ENCODE results near the gene SNX33. TPM values are rescaled to one million over a fixed set of nuclear protein-coding genes. Genes with fewer than 3 reads are reported as not detected.
A peak's percentile ranks its signal among the peaks of the same experiment; 100 is the strongest.

SNX33 gene
- total RNA-seq, 1 experiment from 2014 or later: 8.3 TPM

- H3K9me3 ChIP-seq (ENCODE audit: control insufficient read depth in 1 of 2, insufficient read depth in 1 of 2, low read depth in 1 of 2, low read length in 2 of 2): no peaks in the 10 kb centered on the region
- ATAC-seq (no peak), DNase-seq (ENCODE audit: low read depth, low spot score) (no peak)
- no peaks in the 10 kb centered on the region for H3K36me3 ChIP-seq (ENCODE audit: control insufficient read depth in 1 of 2, insufficient read depth in 2 of 2, low read length in 2 of 2)
- ChIA-PET RAD21 (ENCODE audit: low non-redundant PET in 1 of 2, low total read pairs in 2 of 2, uncharacterized antibody in 2 of 2, unreplicated experiment in 2 of 2) (interaction anchor here in 1 of 2 experiments (1.3 to 2.0 kb wide), 2 partner anchors 117 to 317 kb away, joined by 3 to 8 read pairs; no protein-coding TSS in a partner anchor), CTCF (interaction anchor here (1.1 to 1.2 kb wide), 3 partner anchors 10 to 317 kb away, joined by 3 to 9 read pairs (median 3); partner anchors contain the start of genes MAN2C1 and SIN3A), POLR2A (no interaction called here)
- H4K20me1 ChIP-seq (ENCODE audit: insufficient read depth): no peaks in the 10 kb centered on the region
- H3K9ac ChIP-seq (ENCODE audit: low read length): no peak overlapping the region
- H3K9me2 ChIP-seq (ENCODE audit: insufficient read depth): no peaks in the 10 kb centered on the region
- H3K4me3 ChIP-seq (replicated peaks in 1 of 2; ENCODE audit: low read depth in 1 of 2, low read length in 2 of 2): no peak overlapping the region
- no peaks in the 10 kb centered on the region for H3K79me2 ChIP-seq (ENCODE audit: insufficient read depth, low read length)
- H3K4me1 ChIP-seq (ENCODE audit: control insufficient read depth in 1 of 2, insufficient read depth in 2 of 2, low read length in 2 of 2): no peaks in the 10 kb centered on the region; a peak in 1 of 4 replicates
- TF ChIP-seq POLR2A (IDR thresholded peaks at IDR 0.05; ENCODE audit: borderline replicate concordance, extremely low read depth, insufficient read depth, insufficient read length) (no peak), SIN3A (IDR thresholded peaks at IDR 0.05; ENCODE audit: low read depth) (no peak), CBX3 (IDR thresholded peaks at IDR 0.05; ENCODE audit: low read depth) (no peak), RAD21 (IDR thresholded peaks at IDR 0.05; ENCODE audit: low read depth) (peak; percentile 20; the same call in 1 of the 2 replicates)
- H3K27me3 ChIP-seq (ENCODE audit: insufficient read depth, low read length): no peaks in the 10 kb centered on the region
- H2AFZ ChIP-seq (ENCODE audit: low read depth, low read length, poor library complexity, severe bottlenecking): no peak overlapping the region
- H3K27ac ChIP-seq (ENCODE audit: low read depth, low read length): no peak overlapping the region
- intact Hi-C loops (cut with micrococcal nuclease): no loop called here
- no TSS peak for BruUV-seq (replicated peaks)
- no peak overlapping the region for H3K4me2 ChIP-seq (ENCODE audit: low read length)
Observed at GRCh38 chr15:75684648-75685047, 36.9 kb downstream of the SNX33 start.

- Histone ChIP-seq H3K9ac (ENCODE audit: low read length) (no peak overlapping the region), H3K27me3 (ENCODE audit: insufficient read depth, low read length) (no peaks in the 10 kb centered on the region), H3K9me2 (ENCODE audit: insufficient read depth) (no peaks in the 10 kb centered on the region), H3K36me3 (ENCODE audit: control insufficient read depth in 1 of 2, insufficient read depth in 2 of 2, low read length in 2 of 2) (no peaks in the 10 kb centered on the region), H3K9me3 (ENCODE audit: control insufficient read depth in 1 of 2, insufficient read depth in 1 of 2, low read depth in 1 of 2, low read length in 2 of 2) (no peaks in the 10 kb centered on the region), H3K4me3 (replicated peaks in 1 of 2; ENCODE audit: low read depth in 1 of 2, low read length in 2 of 2) (no peak overlapping the region), H3K4me1 (ENCODE audit: control insufficient read depth in 1 of 2, insufficient read depth in 2 of 2, low read length in 2 of 2) (no peaks in the 10 kb centered on the region; a peak in 1 of 4 replicates), H3K79me2 (ENCODE audit: insufficient read depth, low read length) (no peaks in the 10 kb centered on the region), H3K4me2 (ENCODE audit: low read length) (no peak overlapping the region), H2AFZ (ENCODE audit: low read depth, low read length, poor library complexity, severe bottlenecking) (no peak overlapping the region), H3K27ac (ENCODE audit: low read depth, low read length) (no peak overlapping the region), H4K20me1 (ENCODE audit: insufficient read depth) (no peaks in the 10 kb centered on the region)
- POLR2A ChIA-PET: no interaction called here
- CTCF ChIA-PET: interaction anchor here (1.1 kb wide), 1 partner anchor 233 kb away, joined by 3 read pairs; the partner anchor contains the start of gene SIN3A
- intact Hi-C loops (cut with micrococcal nuclease): no loop called here
- ATAC-seq: no peak
- BruUV-seq (replicated peaks): no TSS peak
- RAD21 ChIA-PET (ENCODE audit: low non-redundant PET in 1 of 2, low total read pairs in 2 of 2, uncharacterized antibody in 2 of 2, unreplicated experiment in 2 of 2): interaction anchor here in 1 of 2 experiments (1.3 to 2.0 kb wide), 2 partner anchors 116 to 317 kb away, joined by 3 to 8 read pairs; no protein-coding TSS in a partner anchor
- no peak for DNase-seq (ENCODE audit: low read depth, low spot score)
- TF ChIP-seq FOSL1 (IDR thresholded peaks at IDR 0.05; ENCODE audit: low read depth): no peak
- TF ChIP-seq EGR1 (IDR thresholded peaks at IDR 0.05; ENCODE audit: low read depth): no peak
- TF ChIP-seq ZNF274 (IDR thresholded peaks at IDR 0.05; ENCODE audit: low read depth, low read length): no peak
- TF ChIP-seq MAX (IDR thresholded peaks at IDR 0.05): no peak
- no peak for TF ChIP-seq YY1 (IDR thresholded peaks at IDR 0.05; ENCODE audit: extremely low read depth, insufficient replicate concordance, low read depth, low read length)
- no peak for TF ChIP-seq ZBTB33 (IDR thresholded peaks at IDR 0.05; ENCODE audit: extremely low read depth, insufficient replicate concordance, low read length)
- no peak for TF ChIP-seq ATF3 (IDR thresholded peaks at IDR 0.05)
- TF ChIP-seq SP1 (IDR thresholded peaks at IDR 0.05; ENCODE audit: low read depth): no peak
- TF ChIP-seq ELF1 (IDR thresholded peaks at IDR 0.05; ENCODE audit: borderline replicate concordance, low read depth): no peak
- no peak for TF ChIP-seq REST (IDR thresholded peaks at IDR 0.05; ENCODE audit: low read depth)
- TF ChIP-seq POLR2A (IDR thresholded peaks at IDR 0.05; ENCODE audit: borderline replicate concordance, extremely low read depth, insufficient read depth, insufficient read length): no peak
- TF ChIP-seq ZFX (IDR thresholded peaks at IDR 0.05): no peak
- no peak for TF ChIP-seq EZH2phosphoT487 (IDR thresholded peaks at IDR 0.05; ENCODE audit: borderline replicate concordance)
Observed at GRCh38 chr15:75685195-75685594, 37.5 kb downstream of the SNX33 start.
